GM12875 (cell line): ENCODE data around the gene PITX1.

Experiments used
- H3K4me3 ChIP-seq: one replicate; pipeline ENCODE4 v1.5.1; 2011; ENCODE audit warnings: low read depth, low read length, control low read depth
- TF ChIP-seq, protein P1 (sequence below): IDR thresholded peaks from 2 replicates; pipeline ENCODE4 v1.5.1; 2011; ENCODE audit warnings: low read depth, mild to moderate bottlenecking, control low read depth, inconsistent platforms, low read length, moderate library complexity, borderline replicate concordance; ENCODE audit not compliant: insufficient read depth

PITX1 gene

DNA sequence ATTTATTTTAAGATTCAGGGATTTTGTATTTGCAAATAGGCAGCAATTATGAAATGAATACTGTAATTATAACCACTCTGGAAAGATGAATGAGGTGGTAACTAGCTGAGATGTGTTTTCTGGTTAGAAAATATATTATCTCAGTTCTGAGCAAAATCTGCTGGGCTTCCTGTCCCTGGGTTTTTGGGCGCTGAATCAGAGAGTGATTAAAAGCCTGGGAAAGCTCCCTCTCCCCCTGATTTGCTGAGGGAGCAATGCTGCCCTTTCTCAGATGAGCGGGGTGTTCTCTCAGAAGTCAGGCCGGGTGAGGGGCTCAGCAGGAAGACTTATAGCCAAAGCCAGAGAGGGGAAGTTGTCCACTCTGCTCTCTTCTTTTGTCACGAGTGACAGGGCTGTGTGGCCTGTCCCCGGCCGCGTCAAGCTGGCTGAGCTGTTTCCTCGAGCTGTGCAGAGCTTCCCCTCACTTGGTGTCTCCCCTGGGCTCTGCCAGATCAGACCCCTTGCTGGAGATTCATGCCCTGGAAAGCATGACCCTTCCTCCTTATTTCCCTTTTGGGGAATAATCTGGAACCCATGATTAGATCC lies 39.8 kb upstream of the PITX1 start:
- H3K4me3 ChIP-seq = no peak overlapping the region
- TF ChIP-seq, protein P1, sequence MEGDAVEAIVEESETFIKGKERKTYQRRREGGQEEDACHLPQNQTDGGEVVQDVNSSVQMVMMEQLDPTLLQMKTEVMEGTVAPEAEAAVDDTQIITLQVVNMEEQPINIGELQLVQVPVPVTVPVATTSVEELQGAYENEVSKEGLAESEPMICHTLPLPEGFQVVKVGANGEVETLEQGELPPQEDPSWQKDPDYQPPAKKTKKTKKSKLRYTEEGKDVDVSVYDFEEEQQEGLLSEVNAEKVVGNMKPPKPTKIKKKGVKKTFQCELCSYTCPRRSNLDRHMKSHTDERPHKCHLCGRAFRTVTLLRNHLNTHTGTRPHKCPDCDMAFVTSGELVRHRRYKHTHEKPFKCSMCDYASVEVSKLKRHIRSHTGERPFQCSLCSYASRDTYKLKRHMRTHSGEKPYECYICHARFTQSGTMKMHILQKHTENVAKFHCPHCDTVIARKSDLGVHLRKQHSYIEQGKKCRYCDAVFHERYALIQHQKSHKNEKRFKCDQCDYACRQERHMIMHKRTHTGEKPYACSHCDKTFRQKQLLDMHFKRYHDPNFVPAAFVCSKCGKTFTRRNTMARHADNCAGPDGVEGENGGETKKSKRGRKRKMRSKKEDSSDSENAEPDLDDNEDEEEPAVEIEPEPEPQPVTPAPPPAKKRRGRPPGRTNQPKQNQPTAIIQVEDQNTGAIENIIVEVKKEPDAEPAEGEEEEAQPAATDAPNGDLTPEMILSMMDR = no peak

DNA sequence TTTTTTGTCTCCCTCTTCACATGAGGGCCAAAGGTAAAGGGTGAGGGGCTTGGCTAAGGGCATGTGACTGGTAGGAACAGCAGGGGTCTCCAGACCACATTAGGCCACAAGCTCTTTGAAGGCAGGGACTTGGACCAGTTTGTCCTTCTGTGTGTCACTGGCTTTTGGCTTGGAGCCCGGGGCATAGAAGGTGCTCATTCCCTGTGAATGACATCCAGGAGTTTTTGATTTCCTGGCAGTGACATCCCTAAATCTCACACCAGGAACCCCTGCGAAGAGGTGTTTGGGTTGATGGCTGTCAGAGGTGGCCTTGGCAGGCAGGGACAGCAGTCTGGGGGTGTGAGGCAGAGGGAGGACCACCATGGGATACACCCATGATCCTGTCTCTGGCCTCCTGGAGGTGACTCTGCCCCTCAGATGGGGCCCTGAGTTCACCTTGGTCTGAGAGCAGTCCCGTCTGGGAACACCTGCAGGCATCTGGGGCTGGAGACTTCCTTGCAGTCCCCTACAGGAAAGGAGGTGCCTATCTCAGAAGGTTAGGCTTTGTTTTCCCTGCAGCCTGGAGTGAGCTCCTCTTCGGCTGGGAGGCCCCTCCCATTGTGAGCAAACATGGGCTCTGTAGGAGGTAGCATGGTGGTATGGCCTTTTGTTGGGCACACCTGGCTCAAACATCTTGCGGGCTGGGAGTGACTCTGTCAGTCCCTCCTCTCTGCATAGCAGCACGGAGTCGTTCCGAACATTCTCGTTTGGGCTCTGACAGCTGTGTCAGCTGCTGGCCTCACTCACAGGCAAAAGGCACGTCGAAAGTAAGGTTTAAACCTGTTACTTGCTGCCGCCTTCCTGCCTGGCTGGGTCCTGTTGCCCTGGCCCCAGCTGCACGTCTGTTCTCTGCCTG lies 38.6 kb upstream of the PITX1 start:
- TF ChIP-seq, protein P1 = no peak
- no peak overlapping the region for H3K4me3 ChIP-seq

DNA sequence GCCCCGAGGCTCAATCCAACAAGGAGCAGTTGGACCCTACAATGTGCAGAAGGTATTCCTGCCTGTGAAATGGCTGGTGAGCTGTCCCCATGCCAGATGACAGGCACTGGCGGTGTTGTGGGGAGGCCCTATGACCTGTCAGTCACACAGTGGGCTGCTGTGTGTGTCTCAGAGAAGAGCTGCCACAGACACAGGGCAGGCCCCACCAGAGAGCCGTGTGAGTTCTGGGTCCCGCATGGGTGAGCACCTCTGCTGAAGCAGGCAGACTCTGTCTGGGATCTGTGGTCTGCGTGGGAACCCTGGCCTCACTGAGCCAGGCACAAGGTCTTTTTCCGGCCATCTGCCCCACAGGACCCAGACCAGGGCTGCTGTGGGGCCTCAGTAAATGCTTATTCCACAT lies 37.3 kb upstream of the PITX1 start:
- no peak overlapping the region for H3K4me3 ChIP-seq
- TF ChIP-seq, protein P1 = no peak

DNA sequence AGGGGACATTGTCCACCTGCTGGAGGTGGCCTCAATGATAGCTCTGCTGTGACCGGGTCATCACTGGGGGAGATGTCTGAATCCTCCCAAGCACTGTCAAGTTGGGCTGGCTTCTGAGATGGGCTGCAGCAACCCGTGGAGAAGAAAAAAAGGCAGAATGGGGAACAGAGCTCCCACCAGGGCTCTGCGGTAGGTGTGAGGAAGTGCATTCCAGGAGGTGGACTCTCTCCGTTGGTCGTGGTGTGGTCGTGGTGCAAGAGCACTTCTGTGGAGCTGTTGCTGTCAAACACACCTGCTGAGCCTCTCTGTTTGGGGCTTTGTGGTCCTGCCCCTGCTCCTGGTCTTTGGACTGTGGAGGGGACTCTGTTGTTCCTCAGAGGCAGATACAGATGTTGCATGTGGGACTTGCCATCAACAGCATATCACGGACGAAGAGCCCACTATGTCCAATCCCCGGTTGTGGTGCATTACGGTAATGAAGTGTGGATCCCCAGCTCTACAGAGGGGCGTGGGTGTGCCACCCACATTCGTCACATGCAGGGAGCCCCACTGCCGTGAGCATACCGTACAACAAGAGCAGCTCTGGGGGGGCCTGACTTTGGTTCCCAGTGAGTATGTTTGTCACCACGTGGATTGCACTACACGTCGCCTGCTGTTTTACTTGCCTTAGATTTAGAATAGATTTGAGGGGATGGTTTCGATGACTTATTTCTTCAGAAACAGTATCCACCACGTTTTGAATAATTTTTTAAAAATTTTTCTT lies 36.0 kb upstream of the PITX1 start:
- H3K4me3 ChIP-seq = no peak overlapping the region
- TF ChIP-seq, protein P1 = no peak

DNA sequence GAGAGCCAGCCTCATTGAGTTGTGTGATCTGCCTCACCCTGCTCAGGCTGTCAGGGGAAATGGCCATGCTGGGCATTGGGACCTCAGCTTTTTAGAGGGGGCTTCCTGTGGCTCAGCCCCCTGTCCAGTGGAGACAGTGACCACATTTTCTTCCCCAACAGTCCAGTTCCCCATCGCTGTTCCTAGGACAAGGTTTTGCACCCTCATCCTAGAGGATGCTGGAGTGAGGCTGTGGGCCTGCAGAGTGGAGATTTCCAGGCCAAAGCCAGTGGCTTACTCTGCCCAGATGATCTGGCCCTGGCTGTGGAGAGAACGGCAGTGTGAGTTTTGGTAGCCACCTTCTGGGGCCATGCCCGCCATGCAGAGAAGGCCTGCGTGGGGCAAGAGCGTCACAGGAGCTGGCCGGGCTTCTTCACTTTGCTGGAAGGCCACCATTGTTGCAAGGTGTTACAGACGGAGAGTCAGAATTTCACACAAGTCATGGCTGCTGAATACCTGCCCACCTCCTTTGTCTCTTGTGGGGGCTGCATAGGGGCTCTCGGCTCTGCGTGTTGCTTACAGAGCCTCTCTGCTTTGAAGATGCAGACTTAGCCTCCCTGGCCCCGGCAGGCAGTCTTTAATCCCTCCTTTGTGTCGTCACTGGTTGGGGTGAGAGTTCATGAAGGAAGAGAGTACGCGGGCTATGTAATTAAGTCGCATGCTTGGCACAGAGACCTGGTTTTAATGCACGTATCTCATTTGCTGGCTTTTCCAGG lies 35.2 kb upstream of the PITX1 start:
- TF ChIP-seq, protein P1 = no peak
- H3K4me3 ChIP-seq = no peak overlapping the region

DNA sequence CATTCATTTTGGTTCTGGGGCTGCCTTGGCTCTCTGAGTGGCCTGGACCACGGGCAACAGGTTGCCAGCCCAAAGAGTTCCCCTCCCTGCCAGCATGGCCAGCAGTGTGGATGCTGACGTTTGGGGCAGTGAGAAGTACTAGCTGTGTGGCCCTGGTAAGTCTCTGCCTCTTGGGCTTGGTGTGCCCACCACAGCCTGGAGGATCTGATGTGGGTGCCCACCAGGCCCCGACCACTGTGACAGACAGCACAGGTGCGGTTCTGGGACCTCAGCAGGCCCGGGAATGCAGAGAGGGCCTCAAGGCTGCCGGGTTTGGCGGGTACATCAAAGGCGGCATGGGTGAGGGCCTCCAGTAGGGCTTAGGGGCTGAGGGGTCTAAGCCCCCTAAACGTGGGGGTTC lies 33.6 kb upstream of the PITX1 start:
- TF ChIP-seq, protein P1 = no peak
- H3K4me3 ChIP-seq = no peak overlapping the region
